HepG2 (cell line): ENCODE measurements around the gene JPT1. TPM values are rescaled to one million over a fixed set of nuclear protein-coding genes. Genes with fewer than 3 reads are reported as not detected.

Source experiments
- ATAC-seq: fragments of 200-7000 bp; cut with Tn5 transposase; 3 replicates; pipeline ENCODE4 v1.9.1; 2020; ENCODE audit warnings: mild to moderate bottlenecking, moderate library complexity
- BruUV-seq: library from RNA; stranded (reverse); fragments of 400-500 nt; replicated peaks from 2 replicates; lab custom pipeline; 2021; lab: Mats Ljungman, UMichigan
- CTCF ChIA-PET: fragments of 300-600 bp; formaldehyde crosslinking; extraction: SDS; loops from one replicate; lab custom pipeline; 2021; ENCODE audit warnings: low total read pairs, inconsistent platforms, low intra/inter-chr PET ratio; lab: Yijun Ruan, JAX
- POLR2A ChIA-PET: fragments of 350-600 bp; sonication (Branson Sonifier 250); formaldehyde crosslinking; loops from one replicate; lab custom pipeline; 2020; ENCODE audit warnings: antibody characterized with exemption, inconsistent platforms; lab: Yijun Ruan, JAX
- DNase-seq: peaks from one replicate; pipeline ENCODE4 v3.0.0-alpha.2; 2015; ENCODE audit warnings: low spot score
- FAIRE-seq: peaks from 3 replicates; lab custom pipeline; 2011; peaks lifted over from hg19 to GRCh38; lab: Jason Lieb, UNC
- H2AFZ ChIP-seq: one replicate; pipeline ENCODE4 v1.6.1; 2011; ENCODE audit warnings: low read length, inconsistent platforms
- H3K27ac ChIP-seq: fragments of 300-600 bp; 3 replicates; pipeline ENCODE4 v1.8.0; 2011; ENCODE audit warnings: mixed run types, mild to moderate bottlenecking, mixed read lengths, low read length, inconsistent platforms; ENCODE audit not compliant: insufficient read depth; ENCODE audit errors: extremely low read length
- H3K27me3 ChIP-seq, 2 experiments: fragments of 200-600 bp in 1 of 2; 2 replicates in 1 of 2; 3 replicates in 1 of 2; pipeline versions ENCODE4 v1.6.0 to v1.8.0; 2011; ENCODE audit warnings: low read length in 2 of 2, mild to moderate bottlenecking in 2 of 2, moderate library complexity in 2 of 2, inconsistent platforms in 1 of 2; ENCODE audit not compliant: insufficient read depth in 2 of 2, control insufficient read depth in 1 of 2
- H3K36me3 ChIP-seq, 2 experiments: fragments of 200-600 bp in 1 of 2; replicated peaks in 1 of 2; 2 replicates in 1 of 2; 3 replicates in 1 of 2; pipeline versions ENCODE4 v1.5.1 to v1.8.0; 2011; ENCODE audit warnings: low read length in 2 of 2, inconsistent platforms in 1 of 2; ENCODE audit not compliant: insufficient read depth in 2 of 2, control insufficient read depth in 1 of 2
- H3K4me1 ChIP-seq: 2 replicates; pipeline ENCODE4 v1.5.1; 2012; ENCODE audit warnings: low read length, inconsistent platforms; ENCODE audit not compliant: insufficient read depth
- H3K4me2 ChIP-seq: 2 replicates; pipeline ENCODE4 v1.6.0; 2011; ENCODE audit warnings: low read depth, low read length, inconsistent platforms
- H3K4me3 ChIP-seq, 3 experiments: fragments of 200-600 bp in 1 of 3; sonication (generic), shearing (Covaris generic) in 1 of 3; replicated peaks in 1 of 3; 2 replicates each; pipeline ENCODE4 v1.5.1; 2011 to 2016; ENCODE audit warnings: low read length in 3 of 3, inconsistent platforms in 2 of 3, low read depth in 2 of 3, mild to moderate bottlenecking in 2 of 3, control low read depth in 1 of 3, mixed read lengths in 1 of 3; ENCODE audit not compliant: insufficient read depth in 1 of 3
- H3K79me2 ChIP-seq: one replicate; pipeline ENCODE4 v1.6.1; 2011; ENCODE audit warnings: low read length, inconsistent platforms; ENCODE audit not compliant: insufficient read depth
- H3K9ac ChIP-seq: 2 replicates; pipeline ENCODE4 v1.6.0; 2011; ENCODE audit warnings: mild to moderate bottlenecking, low read depth, low read length, inconsistent platforms; ENCODE audit not compliant: insufficient read depth
- H3K9me3 ChIP-seq: 2 replicates; pipeline ENCODE4 v1.5.1; 2012; ENCODE audit warnings: mild to moderate bottlenecking, low read length
- H4K20me1 ChIP-seq: 2 replicates; pipeline ENCODE4 v1.6.0; 2011; ENCODE audit warnings: inconsistent platforms, mild to moderate bottlenecking, low read length, moderate library complexity; ENCODE audit not compliant: insufficient read depth
- AGO2 ChIP-seq: fragments of 200-400 bp; formaldehyde crosslinking; optimal IDR thresholded peaks from 2 replicates; pipeline ENCODE3; 2017; ENCODE audit warnings: mild to moderate bottlenecking, low read depth, low read length, moderate library complexity
- EP300 ChIP-seq, 3 experiments: sonication (generic) in 1 of 3; formaldehyde crosslinking in 1 of 3; IDR thresholded peaks; 2 replicates each; pipeline versions ENCODE4 v1.5.1 to v1.6.1; 2011 to 2020; ENCODE audit warnings: low read depth in 2 of 3, low read length in 2 of 3, borderline replicate concordance in 1 of 3, improper control_type of control experiment in 1 of 3, mild to moderate bottlenecking in 1 of 3, missing genetic modification reagents in 1 of 3, moderate library complexity in 1 of 3
- MATR3 ChIP-seq: sonication (generic); formaldehyde crosslinking; IDR thresholded peaks from 2 replicates; pipeline ENCODE4 v1.4.0; 2020; ENCODE audit warnings: missing genetic modification reagents
- MXI1 ChIP-seq: IDR thresholded peaks from 3 replicates; pipeline ENCODE4 v1.6.1; 2012; ENCODE audit warnings: low read depth, low read length, inconsistent platforms, borderline replicate concordance
- NR2F2 ChIP-seq: IDR thresholded peaks from 2 replicates; pipeline ENCODE4 v1.6.1; 2012; ENCODE audit warnings: low read depth, inconsistent platforms, borderline replicate concordance
- RXRB ChIP-seq: IDR thresholded peaks from 2 replicates; pipeline ENCODE4 v1.6.1; 2016; ENCODE audit warnings: borderline replicate concordance, missing genetic modification reagents, missing compliant biosample characterization
- TCF7L2 ChIP-seq: IDR thresholded peaks from 2 replicates; pipeline ENCODE4 v1.6.1; 2011; ENCODE audit warnings: mild to moderate bottlenecking, low read depth, low read length, moderate library complexity
- THAP11 ChIP-seq: IDR thresholded peaks from 2 replicates; pipeline ENCODE4 v1.6.1; 2016; ENCODE audit warnings: missing biosample characterization, missing genetic modification reagents
- TOPORS ChIP-seq: sonication (generic); formaldehyde crosslinking; IDR thresholded peaks from 2 replicates; pipeline ENCODE4 v1.8.0; 2023; ENCODE audit warnings: mild to moderate bottlenecking, missing genetic modification reagents
- ZNF274 ChIP-seq: sonication (generic); formaldehyde crosslinking; IDR thresholded peaks from 2 replicates; pipeline ENCODE4 v1.5.1; 2020; ENCODE audit warnings: mild to moderate bottlenecking, missing genetic modification reagents
- ZNF292 ChIP-seq: sonication (generic); formaldehyde crosslinking; IDR thresholded peaks from 2 replicates; pipeline ENCODE4 v1.8.1; 2022; ENCODE audit warnings: mild to moderate bottlenecking, low read depth, missing genetic modification reagents, borderline replicate concordance
- ZNF567 ChIP-seq: sonication (generic); formaldehyde crosslinking; IDR thresholded peaks from 2 replicates; pipeline ENCODE4 v1.8.1; 2023; ENCODE audit warnings: mild to moderate bottlenecking, missing genetic modification reagents, borderline replicate concordance
- ZNF768 ChIP-seq: sonication (generic); formaldehyde crosslinking; IDR thresholded peaks from 2 replicates; pipeline ENCODE4 v1.4.0; 2020; ENCODE audit warnings: missing genetic modification reagents
- WGBS: methylation state at CpG from one replicate; pipeline ENCODE4 v1.1.6; 2017; ENCODE audit warnings: low lambda C conversion rate; 5-methylcytosine and 5-hydroxymethylcytosine counted together
- in situ Hi-C: cut with HindIII; loops from 2 replicates; pipeline ENCODE4 v1.10.0; 2017; ENCODE audit warnings: low pct_unique_long_range_greater_than_20kb; ENCODE audit not compliant: extremely low pct_ligation_motif_present
- intact Hi-C: fragments of 100-400 bp; cut with micrococcal nuclease; formaldehyde crosslinking; loops from one replicate; pipeline ENCODE4 v1.10.0; 2022; ENCODE audit not compliant: unreplicated experiment
- polyA plus RNA-seq, 8 experiments: library from polyadenylated mRNA; depleted of rRNA in 3 of 8; stranded (reverse) in 7 of 8; unstranded in 1 of 8; fragments of >200 nt; fragmentation: Illumina TruSeq in 4 of 8; extraction: Trizol in 4 of 8; gene quantifications; 2 replicates each; pipeline versions ENCODE4 v1.2.1 to v1.2.3, GENCODE V29; 2011 to 2016; ENCODE audit warnings: low read depth in 4 of 8, missing spikeins in 1 of 8, mixed read lengths in 1 of 8; ENCODE audit not compliant: insufficient read depth in 1 of 8
- total RNA-seq, 5 experiments: library from RNA; depleted of rRNA; stranded (reverse); fragments of >200 nt; fragmentation: Illumina TruSeq; extraction: Trizol; gene quantifications; 2 replicates each; pipeline ENCODE4 v1.2.3, GENCODE V29; 2016; ENCODE audit warnings: low read depth in 1 of 5
- TF ChIP-seq, protein P1 (sequence below): sonication (generic); formaldehyde crosslinking; IDR thresholded peaks from 2 replicates; pipeline ENCODE4 v1.8.0; 2022; ENCODE audit warnings: low read depth, missing genetic modification reagents
- TF ChIP-seq, protein P2 (sequence below): sonication (generic); formaldehyde crosslinking; IDR thresholded peaks from 2 replicates; pipeline ENCODE4 v1.9.0; 2021; ENCODE audit warnings: mild to moderate bottlenecking, missing genetic modification reagents

JPT1 gene
- total and polyA plus RNA-seq, 2 of the 13 experiments (the other 11 are each of a cell fraction or from before 2014, with no cell fraction given), result 43.3 to 256 TPM

DNA sequence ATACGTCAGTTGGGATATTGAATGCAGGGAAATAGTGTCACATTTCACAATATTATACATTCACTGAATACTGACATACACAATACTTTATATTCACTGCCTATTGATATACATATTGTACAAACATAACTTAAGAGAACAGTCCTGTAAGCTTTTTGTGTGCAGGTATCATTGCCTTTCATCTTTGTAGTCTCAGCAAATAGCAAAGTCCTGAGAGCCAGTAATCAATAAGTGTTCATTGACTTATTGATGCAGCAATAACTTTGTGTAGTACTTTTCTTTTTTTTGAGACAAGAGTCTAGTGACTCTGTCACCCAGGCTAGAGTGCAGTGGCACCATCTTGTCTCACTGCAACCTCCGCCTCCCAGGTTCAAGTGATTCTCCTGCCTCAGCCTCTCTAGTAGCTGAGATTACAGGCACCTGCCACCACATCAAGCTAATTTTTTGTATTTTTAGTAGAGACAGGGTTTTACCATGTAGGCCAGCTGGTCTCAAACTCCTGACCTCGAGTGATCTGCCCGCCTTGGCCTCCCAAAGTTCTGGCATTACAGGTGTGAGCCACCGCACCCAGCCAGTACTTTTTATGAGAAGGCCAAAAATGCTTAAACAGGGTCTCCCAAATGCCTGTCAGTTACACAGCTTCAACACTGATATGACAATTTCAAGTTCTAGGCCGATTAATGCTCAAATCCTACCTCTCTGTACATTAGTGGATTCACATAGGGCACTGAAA lies 45.7 kb upstream of the JPT1 start (continued):
- TF ChIP-seq TOPORS (peak; percentile 50; the same call in 1 of the 2 replicates), THAP11 (CRISPR knock-in tag) (peak; percentile 44; the same call in 1 of the 2 replicates), EP300 (IDR thresholded peaks at IDR 0.05; ENCODE audit: low read depth in 2 of 2, low read length in 2 of 2) (peak in 1 of 2 experiments; percentile 81; a peak in 1 of 4 replicates), EP300 (CRISPR knock-in tag; IDR thresholded peaks at IDR 0.05; ENCODE audit: borderline replicate concordance) (no peak), ZNF768 (CRISPR knock-in tag) (no peak), ZNF567 (CRISPR knock-in tag) (no peak), NR2F2 (peak; percentile 29; the same call in 1 of the 2 replicates), RXRB (CRISPR knock-in tag) (peak; percentile 41; the same call in 1 of the 2 replicates), ZNF274 (peak; percentile 58; the same call in 1 of the 2 replicates), TCF7L2 (peak; percentile 59; the same call in 1 of the 2 replicates)
- TF ChIP-seq, protein P1, sequence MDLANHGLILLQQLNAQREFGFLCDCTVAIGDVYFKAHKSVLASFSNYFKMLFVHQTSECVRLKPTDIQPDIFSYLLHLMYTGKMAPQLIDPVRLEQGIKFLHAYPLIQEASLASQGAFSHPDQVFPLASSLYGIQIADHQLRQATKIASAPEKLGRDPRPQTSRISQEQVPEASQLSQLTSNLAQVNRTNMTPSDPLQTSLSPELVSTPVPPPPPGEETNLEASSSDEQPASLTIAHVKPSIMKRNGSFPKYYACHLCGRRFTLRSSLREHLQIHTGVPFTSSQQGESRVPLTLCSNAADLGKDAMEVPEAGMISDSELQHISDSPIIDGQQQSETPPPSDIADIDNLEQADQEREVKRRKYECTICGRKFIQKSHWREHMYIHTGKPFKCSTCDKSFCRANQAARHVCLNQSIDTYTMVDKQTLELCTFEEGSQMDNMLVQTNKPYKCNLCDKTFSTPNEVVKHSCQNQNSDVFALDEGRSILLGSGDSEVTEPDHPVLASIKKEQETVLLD, result 0 out of 2 replicates have a peak, but pooled peaks have one; percentile 39

- Histone ChIP-seq H3K79me2 (no peaks in the 10 kb centered on the region), H3K27ac (no peak overlapping the region), H3K4me2 (peak overlapping the region; percentile 73), H3K4me3 (no peak overlapping the region), H3K27me3 (no peaks in the 10 kb centered on the region), H2AFZ (no peak overlapping the region), H3K36me3 (no peaks in the 10 kb centered on the region), H3K9ac (no peak overlapping the region), H3K4me1 (peaks cover 27% of the 10 kb centered on the region), H3K9me3 (no peaks in the 10 kb centered on the region), H4K20me1 (no peaks in the 10 kb centered on the region)
- 18% methylated on average over 4 of the region's 5 CpGs for WGBS
- CTCF ChIA-PET, result no interaction called here
- BruUV-seq, result no TSS peak
- intact Hi-C loops, result no loop called here
- in situ Hi-C loops, result no loop called here
- no peak for FAIRE-seq
- POLR2A ChIA-PET, result interaction anchor here (0.7 kb wide), 1 partner anchor 12 kb away, joined by 3 read pairs; the partner anchor contains the start of gene SUMO2
- DNase-seq, result no peak
- ATAC-seq, result no peak
- TF ChIP-seq, protein P2, sequence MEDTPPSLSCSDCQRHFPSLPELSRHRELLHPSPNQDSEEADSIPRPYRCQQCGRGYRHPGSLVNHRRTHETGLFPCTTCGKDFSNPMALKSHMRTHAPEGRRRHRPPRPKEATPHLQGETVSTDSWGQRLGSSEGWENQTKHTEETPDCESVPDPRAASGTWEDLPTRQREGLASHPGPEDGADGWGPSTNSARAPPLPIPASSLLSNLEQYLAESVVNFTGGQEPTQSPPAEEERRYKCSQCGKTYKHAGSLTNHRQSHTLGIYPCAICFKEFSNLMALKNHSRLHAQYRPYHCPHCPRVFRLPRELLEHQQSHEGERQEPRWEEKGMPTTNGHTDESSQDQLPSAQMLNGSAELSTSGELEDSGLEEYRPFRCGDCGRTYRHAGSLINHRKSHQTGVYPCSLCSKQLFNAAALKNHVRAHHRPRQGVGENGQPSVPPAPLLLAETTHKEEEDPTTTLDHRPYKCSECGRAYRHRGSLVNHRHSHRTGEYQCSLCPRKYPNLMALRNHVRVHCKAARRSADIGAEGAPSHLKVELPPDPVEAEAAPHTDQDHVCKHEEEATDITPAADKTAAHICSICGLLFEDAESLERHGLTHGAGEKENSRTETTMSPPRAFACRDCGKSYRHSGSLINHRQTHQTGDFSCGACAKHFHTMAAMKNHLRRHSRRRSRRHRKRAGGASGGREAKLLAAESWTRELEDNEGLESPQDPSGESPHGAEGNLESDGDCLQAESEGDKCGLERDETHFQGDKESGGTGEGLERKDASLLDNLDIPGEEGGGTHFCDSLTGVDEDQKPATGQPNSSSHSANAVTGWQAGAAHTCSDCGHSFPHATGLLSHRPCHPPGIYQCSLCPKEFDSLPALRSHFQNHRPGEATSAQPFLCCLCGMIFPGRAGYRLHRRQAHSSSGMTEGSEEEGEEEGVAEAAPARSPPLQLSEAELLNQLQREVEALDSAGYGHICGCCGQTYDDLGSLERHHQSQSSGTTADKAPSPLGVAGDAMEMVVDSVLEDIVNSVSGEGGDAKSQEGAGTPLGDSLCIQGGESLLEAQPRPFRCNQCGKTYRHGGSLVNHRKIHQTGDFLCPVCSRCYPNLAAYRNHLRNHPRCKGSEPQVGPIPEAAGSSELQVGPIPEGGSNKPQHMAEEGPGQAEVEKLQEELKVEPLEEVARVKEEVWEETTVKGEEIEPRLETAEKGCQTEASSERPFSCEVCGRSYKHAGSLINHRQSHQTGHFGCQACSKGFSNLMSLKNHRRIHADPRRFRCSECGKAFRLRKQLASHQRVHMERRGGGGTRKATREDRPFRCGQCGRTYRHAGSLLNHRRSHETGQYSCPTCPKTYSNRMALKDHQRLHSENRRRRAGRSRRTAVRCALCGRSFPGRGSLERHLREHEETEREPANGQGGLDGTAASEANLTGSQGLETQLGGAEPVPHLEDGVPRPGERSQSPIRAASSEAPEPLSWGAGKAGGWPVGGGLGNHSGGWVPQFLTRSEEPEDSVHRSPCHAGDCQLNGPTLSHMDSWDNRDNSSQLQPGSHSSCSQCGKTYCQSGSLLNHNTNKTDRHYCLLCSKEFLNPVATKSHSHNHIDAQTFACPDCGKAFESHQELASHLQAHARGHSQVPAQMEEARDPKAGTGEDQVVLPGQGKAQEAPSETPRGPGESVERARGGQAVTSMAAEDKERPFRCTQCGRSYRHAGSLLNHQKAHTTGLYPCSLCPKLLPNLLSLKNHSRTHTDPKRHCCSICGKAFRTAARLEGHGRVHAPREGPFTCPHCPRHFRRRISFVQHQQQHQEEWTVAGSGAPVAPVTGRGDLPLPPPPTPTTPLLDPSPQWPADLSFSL (CRISPR knock-in tag), result peak; percentile 83
- TF ChIP-seq ZNF292 (no peak), AGO2 (no peak), MXI1 (no peak), MATR3 (no peak)
Measured at GRCh38 chr17:75194879-75195278, 40.6 kb upstream of the JPT1 start.
